Hepatocyte (in vitro differentiated cells): ENCODE results near the gene SIRT6.

ENCODE experiments used
- CTCF ChIP-seq: fragments of 200-600 bp; sonication (generic); IDR thresholded peaks from 2 replicates; pipeline ENCODE4 v1.5.1; 2016; ENCODE audit warnings: antibody characterized with exemption, mild to moderate bottlenecking; ENCODE audit not compliant: poor library complexity
- EZH2phosphoT487 ChIP-seq: fragments of 200-600 bp; sonication (generic); IDR thresholded peaks from one replicate; pipeline ENCODE4 v1.6.1; 2018; ENCODE audit warnings: antibody characterized with exemption, mild to moderate bottlenecking, low read depth, moderate library complexity; ENCODE audit not compliant: unreplicated experiment, severe bottlenecking

- TF ChIP-seq CTCF (no peak), EZH2phosphoT487 (no peak)
Observed at GRCh38 chr19:4189641-4190040, 7.3 kb upstream of the SIRT6 start.
